ENCODE data around the gene ANKRD10. TPM values are rescaled to one million over a fixed set of nuclear protein-coding genes. Genes with fewer than 3 reads are reported as not detected.

The ANKRD10 gene
- total and polyA plus RNA-seq, 3 experiments from 2014 or later: 65.4 to 76.1 (median 65.8) TPM

- H3K27ac Mint-ChIP-seq: no peak overlapping the region
Measured at GRCh38 chr13:110829486-110829885, 85.4 kb downstream of the ANKRD10 start.

GRCh38 chr13:110828705-110829104, 86.2 kb downstream of the ANKRD10 start:
- no peak overlapping the region for H3K27ac Mint-ChIP-seq
- H3K36me3 Mint-ChIP-seq: peaks cover 0 to 6% (median 0%) of the 10 kb centered on the region in 3 donors
- peaks cover 5 to 9% of the 10 kb centered on the region in 2 donors for H3K27me3 Mint-ChIP-seq
- H3K9me3 Mint-ChIP-seq: no peaks in the 10 kb centered on the region
- Histone ChIP-seq H3K4me1 (ENCODE audit: insufficient read depth, low read length) (no peaks in the 10 kb centered on the region), H3K27ac (ENCODE audit: low read depth, low read length) (no peak overlapping the region), H3K27me3 (ENCODE audit: insufficient read depth, low read length, poor library complexity, severe bottlenecking) (no peaks in the 10 kb centered on the region), H3K9me3 (ENCODE audit: low read length) (no peaks in the 10 kb centered on the region), H3K36me3 (ENCODE audit: insufficient read depth, low read length) (no peaks in the 10 kb centered on the region), H3K4me3 (ENCODE audit: low read length) (no peak overlapping the region)
- ChIA-PET POLR2A (no interaction called here), CTCF (no interaction called here)
- no peak for DNase-seq
- no peak overlapping the region for H3K4me3 Mint-ChIP-seq
- H3K4me1 Mint-ChIP-seq: peaks cover 0 to 5% (median 0%) of the 10 kb centered on the region in 3 donors

More at GRCh38 chr13:110829486-110829885, 85.4 kb downstream of the ANKRD10 start:
- DNase-seq: no peak
- no peak overlapping the region for H3K27ac ChIP-seq (ENCODE audit: low read depth, low read length)
- H3K9me3 Mint-ChIP-seq: no peaks in the 10 kb centered on the region
- H3K4me1 ChIP-seq (ENCODE audit: insufficient read depth, low read length): no peaks in the 10 kb centered on the region
- no peaks in the 10 kb centered on the region for H3K36me3 ChIP-seq (ENCODE audit: insufficient read depth, low read length)
- CTCF ChIA-PET: no interaction called here
- no peaks in the 10 kb centered on the region for H3K4me1 Mint-ChIP-seq
- no peaks in the 10 kb centered on the region for H3K9me3 ChIP-seq (ENCODE audit: low read length)
- peaks cover 5 to 9% of the 10 kb centered on the region in 2 donors for H3K27me3 Mint-ChIP-seq
- H3K4me3 Mint-ChIP-seq: no peak overlapping the region
- H3K4me3 ChIP-seq (ENCODE audit: low read length): no peak overlapping the region
- peaks cover 0 to 6% (median 0%) of the 10 kb centered on the region in 3 donors for H3K36me3 Mint-ChIP-seq
- no peaks in the 10 kb centered on the region for H3K27me3 ChIP-seq (ENCODE audit: insufficient read depth, low read length, poor library complexity, severe bottlenecking)
- POLR2A ChIA-PET: no interaction called here

Other genes with a start within 250 kb of the ANKRD10 start
- 10 to 100 TPM; 84.5 to 84.9 TPM for gene CARS2, start 209.0 kb downstream of the ANKRD10 start, total RNA-seq
- gene CARS2, start 209.0 kb downstream of the ANKRD10 start, polyA plus RNA-seq: 39.2 TPM
- 10 to 100 TPM; 16.6 to 16.9 TPM for gene ING1, start 201.4 kb downstream of the ANKRD10 start, total RNA-seq
- gene ING1, start 201.4 kb downstream of the ANKRD10 start, polyA plus RNA-seq: 18.5 TPM
- 10 to 100 TPM; 45.9 to 46.2 TPM for gene ARHGEF7, start 200.2 kb upstream of the ANKRD10 start, total RNA-seq
- 12.0 TPM for gene ARHGEF7, start 200.2 kb upstream of the ANKRD10 start, polyA plus RNA-seq